Measurements from ENCODE around the gene OR4D9.
"Not testable (repeated sequence)": the region's sequence is repeated elsewhere in the genome, so short reads cannot be mapped to it uniquely, and the experiment has no call there.

OR4D9 gene

DNA sequence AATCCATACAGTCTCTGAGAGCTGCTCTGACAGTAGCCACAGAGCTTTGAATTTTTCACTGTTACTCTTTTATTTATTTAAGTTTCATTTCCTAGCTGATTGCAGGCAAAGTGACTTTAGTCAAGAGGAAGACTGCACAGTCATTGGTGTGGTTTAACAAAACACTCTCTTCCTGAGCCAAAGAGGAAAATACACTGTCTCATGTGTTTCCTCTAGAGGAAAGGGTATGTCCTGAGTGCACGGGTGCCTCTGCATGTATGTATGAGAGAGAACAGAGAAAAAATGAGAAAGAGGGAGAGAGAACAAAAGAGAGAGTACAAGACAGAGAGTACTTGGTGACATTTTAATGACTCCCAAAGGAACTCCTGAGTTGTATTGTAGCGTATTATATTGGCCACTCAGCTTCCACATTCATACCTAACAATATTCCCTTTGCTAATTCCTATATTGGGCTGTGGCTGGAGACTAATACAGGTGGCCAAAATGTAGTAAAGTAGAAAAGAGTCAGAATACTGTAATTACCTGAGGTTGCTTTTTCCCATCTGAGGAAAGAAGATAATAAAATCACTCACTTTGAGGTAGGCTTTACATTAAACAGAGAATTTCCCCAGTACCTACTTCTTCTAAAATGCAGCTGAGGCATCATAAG, at the start of gene OR4D9:
TSS of gene OR4D9 (plus strand) at position 599 of the 649 bp plus-strand sequence. CDS start 3,374 bp downstream, outside the sequence.
- in situ Hi-C loops (cut with HindIII; ENCODE audit: low pct_ligation_motif_present, low pct_unique_long_range_greater_than_20kb, low sequenced_read_pairs) = no loop called here
- DNase-seq = no peak

- in situ Hi-C loops (cut with HindIII; ENCODE audit: low pct_ligation_motif_present, low pct_unique_long_range_greater_than_20kb, low sequenced_read_pairs) = no loop called here
- no peak for DNase-seq
These were observed 48.1 kb upstream of the OR4D9 start for GRCh38 chr11:59463190-59463641.

GRCh38 chr11:59473015-59473414, 38.3 kb upstream of the OR4D9 start, which contains the start of gene OR4D10:
Gene OR4D10 (plus strand): TSS chr11:59473315. CDS start chr11:59477430, 4,115 bp downstream.
- in situ Hi-C loops (cut with HindIII; ENCODE audit: low pct_ligation_motif_present, low pct_unique_long_range_greater_than_20kb, low sequenced_read_pairs) = no loop called here
- DNase-seq = no peak

DNA sequence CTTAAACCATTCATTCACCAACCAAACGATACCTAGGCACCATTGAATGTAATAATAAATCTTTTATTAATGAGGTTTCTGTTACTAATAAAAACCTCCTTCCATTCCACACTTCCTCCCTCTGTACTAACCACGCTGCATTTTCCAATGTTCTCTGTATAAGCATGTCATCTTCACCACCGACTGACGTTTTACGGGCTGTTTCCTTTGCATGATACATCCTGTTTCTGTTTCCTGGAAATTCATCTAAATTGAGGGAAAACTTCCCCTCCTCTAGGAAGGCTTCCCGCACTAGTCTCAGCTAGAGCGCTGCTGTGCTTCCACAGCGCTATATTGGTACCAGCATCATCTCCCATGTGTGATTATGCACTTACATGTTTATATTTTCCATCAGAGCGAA, 36.2 kb upstream of the OR4D9 start:
- in situ Hi-C loops (cut with HindIII; ENCODE audit: low pct_ligation_motif_present, low pct_unique_long_range_greater_than_20kb, low sequenced_read_pairs) = no loop called here

DNA sequence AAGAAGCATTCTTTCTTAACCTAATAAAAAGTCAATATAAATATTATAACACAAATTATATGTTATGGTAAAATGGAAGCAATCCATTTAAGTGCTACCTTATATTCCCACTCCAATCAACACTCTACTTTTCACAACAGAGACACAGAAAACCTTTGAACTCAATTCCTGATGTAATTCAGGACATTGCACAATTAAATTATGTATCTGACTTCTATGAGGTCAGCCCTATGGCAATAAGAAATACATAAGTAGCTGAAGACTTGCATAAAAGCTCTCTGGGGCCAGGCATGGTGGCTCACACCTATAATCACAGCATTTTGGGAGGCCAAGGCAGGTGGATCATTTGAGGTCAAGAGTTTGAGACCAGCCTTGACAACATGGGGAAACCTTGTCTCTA, 31.4 kb upstream of the OR4D9 start:
- in situ Hi-C loops (cut with HindIII; ENCODE audit: low pct_ligation_motif_present, low pct_unique_long_range_greater_than_20kb, low sequenced_read_pairs) = no loop called here
- DNase-seq = no peak

More for the DNA sequence above, 36.2 kb upstream of the OR4D9 start:
- DNase-seq = no peak

DNA sequence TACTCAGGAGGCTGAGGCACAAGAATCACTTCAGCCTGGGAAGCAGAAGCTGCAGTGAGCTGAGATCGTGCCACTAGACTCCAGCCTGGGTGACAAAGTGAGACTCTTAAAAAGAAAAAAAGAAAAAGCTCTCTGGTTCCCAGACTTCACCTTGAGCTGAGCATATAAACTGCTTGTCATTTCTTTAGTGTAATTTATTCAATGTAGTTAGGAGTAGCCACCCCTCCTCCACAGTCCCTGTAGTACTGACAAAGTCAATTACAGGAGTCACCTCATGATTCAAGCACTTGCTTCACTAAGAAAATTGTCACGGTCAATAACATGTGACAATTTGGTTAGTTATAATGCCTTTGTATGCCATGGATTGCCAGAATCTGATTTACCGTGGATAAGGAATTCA, 31.0 kb upstream of the OR4D9 start:
- in situ Hi-C loops (cut with HindIII; ENCODE audit: low pct_ligation_motif_present, low pct_unique_long_range_greater_than_20kb, low sequenced_read_pairs) = no loop called here
- DNase-seq = no peak

DNA sequence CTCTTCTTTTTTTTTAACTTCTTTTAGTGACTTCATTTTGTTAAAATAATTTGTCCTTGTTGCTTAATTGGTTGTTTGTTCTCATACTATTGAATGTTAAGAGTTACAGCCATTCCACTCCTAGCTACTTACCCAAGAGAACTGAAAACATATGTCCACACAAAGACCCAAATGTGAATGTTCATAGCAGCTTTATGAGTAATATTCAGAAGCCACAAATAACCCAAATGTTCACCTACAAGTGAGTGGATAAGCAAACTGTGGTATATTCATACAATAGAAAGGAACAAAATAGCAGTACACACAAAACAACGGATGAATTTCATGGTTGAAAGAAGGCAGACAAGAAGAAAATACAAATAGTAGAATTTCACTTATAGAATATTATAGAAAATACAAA, 9.4 kb upstream of the OR4D9 start:
- no peak for DNase-seq
- in situ Hi-C loops (cut with HindIII; ENCODE audit: low pct_ligation_motif_present, low pct_unique_long_range_greater_than_20kb, low sequenced_read_pairs) = no loop called here

DNA sequence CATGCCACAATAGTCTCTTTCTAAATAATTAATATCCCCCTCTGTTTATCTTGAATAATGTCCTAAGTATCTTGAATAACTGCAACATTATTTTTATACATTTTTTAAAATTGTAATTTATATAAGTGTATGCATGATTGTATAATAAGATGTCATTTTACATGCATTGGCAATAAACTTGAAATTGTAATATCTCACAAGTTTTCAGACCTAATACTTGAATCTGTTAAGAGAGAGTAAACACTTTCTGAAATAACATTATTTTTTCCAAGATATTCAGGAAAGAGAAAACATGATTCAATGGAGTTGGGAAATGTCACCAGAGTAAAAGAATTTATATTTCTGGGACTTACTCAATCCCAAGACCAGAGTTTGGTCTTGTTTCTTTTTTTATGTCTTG, 8.1 kb upstream of the OR4D9 start, which contains the start of gene OR4D11:
TSS of gene OR4D11 (plus strand) at position 301 of the 400 bp plus-strand sequence. CDS start at position 301, 0 bp downstream.
- DNase-seq = no peak
- in situ Hi-C loops (cut with HindIII; ENCODE audit: low pct_ligation_motif_present, low pct_unique_long_range_greater_than_20kb, low sequenced_read_pairs) = no loop called here

DNA sequence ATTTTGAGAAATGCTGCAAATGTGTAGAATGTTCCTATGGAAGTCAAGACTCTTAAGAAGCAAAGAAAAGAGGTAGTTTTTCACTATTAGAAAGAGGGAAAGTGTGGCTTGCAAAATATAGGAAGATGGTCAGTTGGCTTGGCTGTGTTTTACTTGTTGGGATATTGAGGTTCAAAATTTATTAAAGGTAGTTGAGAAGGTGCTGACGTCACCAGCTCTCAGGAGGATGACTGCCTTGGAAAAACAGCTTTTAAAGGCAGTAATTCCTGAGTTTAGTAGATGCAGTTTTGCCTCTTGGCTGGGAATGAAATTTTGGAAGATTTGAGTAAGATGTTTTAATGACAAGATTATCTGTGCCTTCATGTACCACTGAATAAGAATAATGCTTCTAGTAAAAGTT, 336 bp downstream of the OR4D9 start:
- no peak for DNase-seq
- in situ Hi-C loops (cut with HindIII; ENCODE audit: low pct_ligation_motif_present, low pct_unique_long_range_greater_than_20kb, low sequenced_read_pairs) = no loop called here

GRCh38 chr11:59520139-59520538, 8.8 kb downstream of the OR4D9 start:
- in situ Hi-C loops (cut with HindIII; ENCODE audit: low pct_ligation_motif_present, low pct_unique_long_range_greater_than_20kb, low sequenced_read_pairs); DNase-seq: not testable (repeated sequence)

DNA sequence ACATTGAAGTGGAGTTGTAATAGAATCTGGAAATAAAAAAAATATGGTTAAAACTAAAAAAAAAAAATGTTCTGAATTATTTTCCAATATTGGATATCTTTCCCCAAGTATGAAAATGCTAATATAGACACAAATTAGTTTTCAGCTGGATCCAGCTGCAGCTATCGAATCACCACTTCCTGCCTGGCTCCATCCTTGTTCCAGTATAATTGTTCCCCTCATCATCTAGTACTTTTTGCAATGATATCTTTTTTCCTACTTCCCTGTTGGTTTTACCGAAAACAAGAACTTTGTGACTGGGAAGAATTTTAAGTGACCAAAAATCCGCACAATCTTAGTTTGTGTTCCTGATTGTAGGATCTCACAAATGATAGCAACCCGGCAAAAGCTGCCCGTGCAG, 9.4 kb downstream of the OR4D9 start:
- in situ Hi-C loops (cut with HindIII; ENCODE audit: low pct_ligation_motif_present, low pct_unique_long_range_greater_than_20kb, low sequenced_read_pairs) = no loop called here
- no peak for DNase-seq

GRCh38 chr11:59523541-59523940, 12.2 kb downstream of the OR4D9 start:
- DNase-seq = no peak
- in situ Hi-C loops (cut with HindIII; ENCODE audit: low pct_ligation_motif_present, low pct_unique_long_range_greater_than_20kb, low sequenced_read_pairs) = no loop called here

- in situ Hi-C loops (cut with HindIII; ENCODE audit: low pct_ligation_motif_present, low pct_unique_long_range_greater_than_20kb, low sequenced_read_pairs) = no loop called here
- DNase-seq = no peak
These were observed 17.4 kb downstream of the OR4D9 start for GRCh38 chr11:59528711-59529110.

- in situ Hi-C loops (cut with HindIII; ENCODE audit: low pct_ligation_motif_present, low pct_unique_long_range_greater_than_20kb, low sequenced_read_pairs) = no loop called here
- no peak for DNase-seq
These were observed 21.3 kb downstream of the OR4D9 start for GRCh38 chr11:59532620-59533019.

- in situ Hi-C loops (cut with HindIII; ENCODE audit: low pct_ligation_motif_present, low pct_unique_long_range_greater_than_20kb, low sequenced_read_pairs) = no loop called here
These were observed 23.3 kb downstream of the OR4D9 start for GRCh38 chr11:59534676-59535075.

GRCh38 chr11:59542142-59542810, 30.9 kb downstream of the OR4D9 start:
- in situ Hi-C loops (cut with HindIII; ENCODE audit: low pct_ligation_motif_present, low pct_unique_long_range_greater_than_20kb, low sequenced_read_pairs) = no loop called here
- DNase-seq = no peak

More at GRCh38 chr11:59534676-59535075, 23.3 kb downstream of the OR4D9 start:
- DNase-seq = no peak

DNA sequence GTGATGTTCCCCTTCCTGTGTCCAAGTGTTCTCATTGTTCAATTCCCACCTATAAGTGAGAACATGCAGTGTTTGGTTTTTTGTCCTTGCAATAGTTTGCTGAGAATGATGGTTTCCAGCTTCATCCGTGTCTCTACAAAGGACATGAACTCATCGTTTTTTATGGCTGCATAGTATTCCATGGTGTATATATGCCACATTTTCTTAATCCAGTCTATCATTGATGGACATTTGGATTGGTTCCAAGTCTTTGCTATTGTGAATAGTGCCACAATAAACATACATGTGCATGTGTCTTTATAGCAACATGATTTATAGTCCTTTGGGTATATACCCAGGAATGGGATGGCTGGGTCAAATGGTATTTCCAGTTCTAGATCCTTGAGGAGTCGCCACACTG, 32.4 kb downstream of the OR4D9 start:
- DNase-seq; in situ Hi-C loops (cut with HindIII; ENCODE audit: low pct_ligation_motif_present, low pct_unique_long_range_greater_than_20kb, low sequenced_read_pairs): not testable (repeated sequence)

DNA sequence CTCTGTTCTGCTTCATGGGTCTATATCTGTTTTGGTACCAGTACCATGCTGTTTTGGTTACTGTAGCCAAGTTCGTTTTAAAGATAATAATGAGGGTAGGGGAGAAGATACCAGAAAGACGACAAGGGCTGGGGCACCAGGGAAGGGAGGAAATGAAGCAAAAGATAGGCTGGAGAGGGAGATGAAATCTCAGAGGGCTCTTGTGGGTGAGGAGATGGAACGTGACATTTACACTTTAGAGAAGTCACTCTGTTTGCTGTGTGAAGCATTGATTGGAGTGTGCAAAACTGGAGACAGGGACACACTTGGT, 33.5 kb downstream of the OR4D9 start:
- no peak for DNase-seq
- in situ Hi-C loops (cut with HindIII; ENCODE audit: low pct_ligation_motif_present, low pct_unique_long_range_greater_than_20kb, low sequenced_read_pairs) = no loop called here

GRCh38 chr11:59545179-59546020, 34.1 kb downstream of the OR4D9 start:
- in situ Hi-C loops (cut with HindIII; ENCODE audit: low pct_ligation_motif_present, low pct_unique_long_range_greater_than_20kb, low sequenced_read_pairs) = no loop called here
- peak; percentile 78 for DNase-seq

Measured in ACHN (cell line).